Measurements from ENCODE around the gene XG. TPM values are rescaled to one million over a fixed set of nuclear protein-coding genes. Genes with fewer than 3 reads are reported as not detected.

XG gene
- total RNA-seq, 1 donor from 2014 or later, result 0.35 TPM

- ATAC-seq (ENCODE audit: poor library complexity) (no peak), DNase-seq (no peak)
- intact Hi-C loops (cut with DNase I), result no loop called here
These were observed 86.1 kb downstream of the XG start for GRCh38 chrX:2837961-2838360.

GRCh38 chrX:2840961-2841360, 89.1 kb downstream of the XG start:
- no peak for DNase-seq
- no peak for ATAC-seq (ENCODE audit: poor library complexity)
- intact Hi-C loops (cut with DNase I), result no loop called here

- no peak for DNase-seq
- ATAC-seq (ENCODE audit: poor library complexity), result no peak
- intact Hi-C loops (cut with DNase I), result no loop called here
These were observed 89.7 kb downstream of the XG start for GRCh38 chrX:2841537-2841936.

GRCh38 chrX:2846992-2847391, 95.2 kb downstream of the XG start:
- DNase-seq (no peak), ATAC-seq (ENCODE audit: poor library complexity) (no peak)
- intact Hi-C loops (cut with DNase I), result no loop called here

- DNase-seq (no peak), ATAC-seq (ENCODE audit: poor library complexity) (no peak)
- intact Hi-C loops (cut with DNase I), result no loop called here
These were observed 97.0 kb downstream of the XG start for GRCh38 chrX:2848871-2849301.

- intact Hi-C loops (cut with DNase I), result no loop called here
- ATAC-seq (ENCODE audit: poor library complexity) (no peak), DNase-seq (no peak)
These were observed 103.1 kb downstream of the XG start for GRCh38 chrX:2854918-2855317.

- intact Hi-C loops (cut with DNase I), result no loop called here
- no peak for ATAC-seq (ENCODE audit: poor library complexity)
- DNase-seq, result no peak
These were observed 103.9 kb downstream of the XG start for GRCh38 chrX:2855761-2856160.

GRCh38 chrX:2857566-2857965, 105.7 kb downstream of the XG start:
- no peak for DNase-seq
- ATAC-seq (ENCODE audit: poor library complexity), result no peak
- intact Hi-C loops (cut with DNase I), result no loop called here

- no peak for ATAC-seq (ENCODE audit: poor library complexity)
These were observed 107.5 kb downstream of the XG start for GRCh38 chrX:2859197-2859797.

GRCh38 chrX:2862404-2862803, 110.6 kb downstream of the XG start:
- intact Hi-C loops (cut with DNase I), result no loop called here
- ATAC-seq (ENCODE audit: poor library complexity) (no peak), DNase-seq (no peak)

More at GRCh38 chrX:2859197-2859797, 107.5 kb downstream of the XG start:
- no peak for DNase-seq
- intact Hi-C loops (cut with DNase I), result no loop called here

GRCh38 chrX:2863646-2864045, 111.8 kb downstream of the XG start:
- intact Hi-C loops (cut with DNase I), result no loop called here
- DNase-seq (no peak), ATAC-seq (ENCODE audit: poor library complexity) (no peak)

Other genes with a start within 250 kb of the XG start
- 310 TPM for gene CD99, start 60.7 kb upstream of the XG start, total RNA-seq
- gene GYG2, start 76.9 kb downstream of the XG start, total RNA-seq, result 1.3 TPM
- gene ARSD, start 177.3 kb downstream of the XG start, total RNA-seq, result 5.4 TPM